CD4-positive, alpha-beta T cell treated with Interleukin-15 for 1 hour (primary cell): ENCODE measurements around the gene GRIN2A.

Experiments
- DNase-seq: peaks from one replicate; pipeline ENCODE4 v3.0.0-alpha.2; 2020

GRIN2A gene

GRCh38 chr16:10128397-10129258 is 53.6 kb downstream of the GRIN2A start:
- DNase-seq = no peak

DNA sequence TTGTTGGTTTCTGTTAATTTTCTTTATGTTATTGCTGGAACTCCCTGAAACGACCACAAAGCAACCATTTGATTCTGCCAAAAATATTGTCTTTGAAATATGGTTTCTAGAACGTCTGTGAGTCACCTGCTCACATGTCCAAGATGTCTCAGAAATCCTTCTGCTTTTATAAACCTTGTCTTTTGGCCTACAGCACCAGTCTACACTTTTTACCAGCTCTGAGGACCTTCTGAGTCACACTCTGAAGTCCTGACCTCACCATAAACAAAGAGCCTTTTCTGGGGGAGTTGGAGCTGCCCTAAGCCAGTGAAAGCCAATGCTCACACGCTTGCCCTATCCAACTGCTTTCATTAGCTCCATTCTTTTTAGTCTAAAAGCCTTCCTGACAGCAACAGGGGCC is 55.5 kb downstream of the GRIN2A start:
- no peak for DNase-seq

- DNase-seq = no peak
Measured at GRCh38 chr16:10123141-10123540, 59.1 kb downstream of the GRIN2A start.

GRCh38 chr16:10122546-10122945 is 59.7 kb downstream of the GRIN2A start:
- DNase-seq = no peak

DNA sequence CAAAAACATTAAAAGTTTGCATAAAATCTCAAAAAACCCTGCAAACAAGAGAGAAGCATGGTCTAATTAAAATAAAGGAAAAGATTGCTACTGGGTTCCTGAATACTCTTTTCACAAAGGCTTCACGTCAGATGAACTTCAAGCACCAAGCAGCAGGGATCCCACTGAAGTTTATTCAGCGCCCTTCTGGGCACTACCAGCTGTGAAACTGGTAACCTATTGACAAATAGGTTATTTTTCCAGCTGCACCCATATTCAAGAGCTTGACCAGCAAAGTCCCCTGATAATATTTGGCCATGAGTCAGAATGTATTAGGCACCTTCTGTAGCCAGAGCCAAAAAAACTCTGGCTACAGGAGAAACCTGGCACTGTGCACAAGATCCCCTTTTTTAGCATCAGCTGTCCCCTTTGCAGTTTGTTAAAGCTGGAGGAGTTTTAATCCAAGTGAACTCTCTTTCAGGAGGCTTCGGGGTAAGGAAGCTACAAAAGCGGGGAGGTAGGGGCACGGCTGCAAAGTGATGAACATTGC is 60.3 kb downstream of the GRIN2A start:
- no peak for DNase-seq

DNA sequence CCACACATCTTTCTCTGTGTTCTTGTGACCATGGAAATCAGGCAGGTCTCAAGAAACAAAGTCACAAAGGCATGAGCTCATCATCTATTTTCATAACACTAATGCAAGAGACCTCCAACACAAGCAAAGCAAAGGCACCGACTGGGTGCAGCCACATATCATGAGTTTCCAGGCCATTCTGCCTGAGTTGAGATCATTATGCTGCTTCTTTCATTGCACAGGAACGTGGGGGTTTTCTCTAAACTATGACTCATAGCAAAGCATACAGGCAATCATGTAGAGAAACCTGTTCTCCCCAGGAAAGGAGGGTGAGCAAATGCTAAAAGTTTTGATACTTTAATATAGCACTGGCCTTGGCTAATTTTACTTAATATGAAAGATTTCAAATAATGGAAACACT is 60.7 kb downstream of the GRIN2A start:
- DNase-seq = no peak

DNA sequence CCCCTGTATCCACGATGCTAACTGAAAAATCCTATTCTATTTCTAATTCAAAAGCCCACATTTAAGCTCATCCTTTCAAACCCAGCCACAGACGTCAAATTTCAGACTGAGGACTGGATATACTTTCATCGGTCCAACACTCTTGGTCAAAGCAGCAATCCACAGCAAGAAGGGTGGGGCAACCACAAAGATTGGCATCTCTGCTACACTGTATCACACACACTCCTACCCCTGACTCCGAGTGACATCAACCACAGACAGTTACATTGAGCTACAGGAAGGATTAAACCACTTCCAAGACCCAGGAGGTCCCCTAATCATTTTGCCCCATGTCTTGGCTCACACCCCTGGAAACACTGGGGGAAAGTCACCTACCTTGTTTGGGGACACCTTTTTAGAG is 61.3 kb downstream of the GRIN2A start:
- DNase-seq = no peak

DNA sequence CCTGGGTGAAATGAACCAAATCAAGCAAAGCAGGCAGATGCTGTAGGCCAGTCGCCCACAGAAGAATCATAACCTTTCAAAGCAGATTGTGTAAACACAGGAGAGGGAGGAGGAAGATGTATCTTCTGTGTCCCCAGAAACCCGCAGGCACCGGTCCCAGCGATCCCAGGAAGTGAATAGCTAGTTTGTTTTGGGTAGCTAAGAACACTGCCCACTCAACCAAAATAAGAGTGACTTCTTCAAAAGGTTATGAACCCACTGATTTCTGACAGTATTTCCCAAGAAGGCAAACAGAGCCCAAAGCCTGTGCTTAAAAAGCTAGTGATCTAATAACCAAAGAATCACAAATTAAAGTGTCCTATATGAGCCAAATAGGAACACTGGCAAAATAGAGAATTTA is 67.8 kb downstream of the GRIN2A start:
- no peak for DNase-seq

DNA sequence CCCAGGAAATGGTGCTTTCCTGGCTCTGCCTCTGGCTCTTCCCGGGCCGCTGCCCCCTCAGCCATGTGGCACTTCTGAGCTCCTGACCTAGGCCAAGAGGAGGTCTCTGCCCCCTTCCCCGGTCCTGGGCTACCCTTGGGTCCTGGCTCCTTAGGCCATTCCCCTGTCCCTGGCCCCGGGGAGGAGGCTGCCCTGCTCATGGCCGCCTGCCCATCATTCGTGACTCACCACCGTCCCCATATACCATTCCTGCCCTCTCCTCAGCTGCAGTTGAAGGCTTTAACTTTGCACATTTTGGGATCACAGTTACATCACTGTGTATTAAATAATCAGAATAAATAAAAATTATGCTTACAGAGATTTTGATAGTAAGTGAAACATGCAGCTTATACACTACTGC is 69.0 kb downstream of the GRIN2A start:
- DNase-seq = no peak

DNA sequence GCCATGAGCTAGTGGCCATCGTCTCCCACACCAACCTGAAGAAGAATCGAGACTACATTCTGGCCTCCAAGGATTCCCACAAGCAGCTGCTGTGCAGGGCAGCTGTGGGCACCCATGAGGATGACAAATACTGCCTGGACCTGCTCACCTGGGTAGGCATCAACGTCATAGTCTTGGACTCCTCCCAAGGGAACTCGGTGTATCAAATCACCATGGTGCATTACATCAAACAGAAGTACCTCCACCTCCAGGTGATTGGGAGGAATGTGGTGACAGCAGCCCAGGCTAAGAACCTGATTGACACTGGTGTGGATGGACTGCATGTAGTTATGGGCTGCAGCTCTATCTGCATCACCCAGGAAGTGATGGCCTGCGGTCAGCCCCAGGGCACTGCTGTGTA is 70.2 kb downstream of the GRIN2A start:
- no peak for DNase-seq

- no peak for DNase-seq
Measured at GRCh38 chr16:10111156-10111761, 71.0 kb downstream of the GRIN2A start.

DNA sequence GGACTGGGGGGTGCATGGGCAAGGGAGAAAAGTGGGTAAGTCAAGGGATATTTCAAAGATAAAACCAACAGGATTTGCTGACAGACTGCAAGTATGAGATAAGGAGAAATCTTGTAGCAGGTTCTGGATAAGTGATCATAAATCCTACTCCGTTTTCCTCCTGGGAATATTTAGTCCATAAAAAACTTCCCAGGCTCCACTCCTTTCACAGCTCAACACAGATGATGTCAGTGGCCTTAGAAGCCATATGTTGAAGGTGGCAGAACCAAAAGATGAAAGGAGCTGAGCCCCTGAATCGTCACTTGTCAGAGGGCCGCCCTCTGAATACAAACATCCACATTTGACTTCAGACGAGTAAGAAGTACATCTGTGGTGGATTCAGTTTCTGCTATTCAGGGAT is 71.7 kb downstream of the GRIN2A start:
- no peak for DNase-seq

DNA sequence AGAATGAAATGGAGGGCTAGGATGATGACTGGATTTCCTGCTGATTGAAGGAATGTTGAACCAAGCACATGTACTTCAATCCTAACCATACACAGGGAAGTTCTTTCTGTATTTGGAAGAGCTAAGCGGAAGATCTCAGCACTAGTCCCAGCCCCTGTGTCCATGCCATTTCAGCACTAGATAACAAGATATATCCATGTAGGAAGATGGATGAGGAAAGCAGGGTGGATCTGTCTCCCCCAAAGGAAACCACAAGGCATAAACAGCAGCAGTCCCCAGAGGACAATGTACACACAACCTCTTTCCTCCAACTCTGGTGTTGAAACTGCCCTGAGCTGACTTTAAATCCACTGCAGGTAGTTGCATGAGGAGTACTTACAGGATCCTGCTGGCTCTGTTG is 75.1 kb downstream of the GRIN2A start:
- DNase-seq = no peak

GRCh38 chr16:10103700-10104099 is 78.5 kb downstream of the GRIN2A start:
- no peak for DNase-seq

GRCh38 chr16:10103118-10103517 is 79.1 kb downstream of the GRIN2A start:
- no peak for DNase-seq

- no peak for DNase-seq
Measured at GRCh38 chr16:10100829-10101228, 81.4 kb downstream of the GRIN2A start.

GRCh38 chr16:10098991-10099390 is 83.2 kb downstream of the GRIN2A start:
- no peak for DNase-seq

DNA sequence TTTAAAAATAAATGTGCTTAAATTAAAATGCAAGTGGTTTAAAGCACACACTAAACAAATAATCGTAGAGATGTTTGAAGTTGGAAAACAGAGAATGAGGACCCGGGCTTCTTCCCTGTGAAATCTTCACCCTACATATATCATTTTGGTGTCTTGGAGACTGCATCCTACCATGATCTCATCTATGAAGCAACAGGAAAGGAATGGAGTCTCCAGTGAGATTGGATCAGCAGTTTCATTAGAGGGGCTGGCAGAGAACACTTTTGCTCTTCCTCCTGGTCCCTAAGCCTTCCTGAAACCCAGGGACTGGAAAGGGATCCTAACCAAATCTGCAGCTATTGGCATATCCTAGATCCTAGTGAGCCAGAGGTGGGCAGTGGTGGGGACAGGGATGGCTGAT is 85.0 kb downstream of the GRIN2A start:
- no peak for DNase-seq

DNA sequence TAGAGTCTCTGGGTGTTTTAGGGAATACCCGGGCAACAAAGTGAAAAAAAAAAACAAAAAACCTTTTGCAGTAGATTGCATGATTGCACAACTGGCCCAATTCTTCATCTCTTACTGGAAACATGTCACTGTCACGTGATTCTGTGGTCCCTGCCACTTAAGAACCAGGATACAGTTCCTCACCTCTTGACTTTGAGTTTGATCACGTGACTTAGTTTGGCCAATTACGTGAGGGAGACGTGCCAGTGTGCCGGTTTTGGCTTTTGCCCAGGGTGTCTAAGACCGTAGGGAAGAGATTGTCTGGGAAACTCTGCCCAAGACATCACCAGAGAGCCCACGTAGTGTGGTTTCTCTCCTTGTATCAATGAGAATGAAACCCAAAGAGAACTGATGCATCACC is 88.7 kb downstream of the GRIN2A start:
- no peak for DNase-seq

- DNase-seq = no peak
Measured at GRCh38 chr16:10090816-10091215, 91.4 kb downstream of the GRIN2A start.

DNA sequence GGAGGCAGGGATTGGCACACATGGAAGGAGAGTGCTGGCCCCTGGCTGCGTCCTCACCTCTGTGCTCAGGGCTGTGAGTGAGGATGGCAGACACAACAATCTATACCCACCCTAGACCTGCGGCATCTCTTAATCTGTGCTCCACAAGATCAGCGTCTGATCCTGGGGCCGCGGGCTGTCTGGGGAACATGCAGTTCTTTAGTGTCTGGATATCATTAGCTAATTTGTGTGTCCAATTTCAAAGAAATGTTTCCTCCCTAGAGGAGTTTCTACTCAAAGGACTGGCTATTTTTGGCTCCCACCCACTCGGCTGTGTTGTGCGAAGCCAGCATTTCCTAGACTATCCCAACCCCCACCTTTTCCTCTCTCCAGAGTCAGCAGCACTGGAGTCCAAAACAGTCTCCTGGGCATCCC is 93.8 kb downstream of the GRIN2A start:
- no peak for DNase-seq

GRCh38 chr16:10087151-10087550 is 95.1 kb downstream of the GRIN2A start:
- no peak for DNase-seq

DNA sequence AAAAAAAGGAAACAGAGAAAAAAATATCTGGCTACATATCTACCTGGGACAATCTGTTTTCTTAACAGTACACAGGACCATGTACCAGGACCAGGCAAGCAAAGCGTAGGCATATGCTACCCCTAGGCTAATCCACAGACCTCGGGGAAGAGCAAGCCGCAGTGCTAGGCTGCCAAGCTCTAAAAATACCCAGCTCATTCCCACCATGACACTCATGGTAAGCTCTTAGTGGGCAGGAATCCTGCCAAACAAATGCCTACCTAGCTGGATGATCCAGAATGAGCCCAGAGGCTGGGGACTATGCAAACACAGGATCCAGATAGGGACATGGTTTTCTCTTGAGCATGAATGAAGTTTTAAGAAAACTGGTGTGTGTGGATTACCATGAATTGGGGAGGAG is 95.6 kb downstream of the GRIN2A start:
- DNase-seq = no peak

- no peak for DNase-seq
Measured at GRCh38 chr16:10085078-10085798, 97.0 kb downstream of the GRIN2A start.
